C4-2B (cell line): Measurements from ENCODE around the gene ZBTB45.

Experiments
- H3K27ac ChIP-seq: fragments of 450-650 bp; 2 replicates; pipeline ENCODE4 v1.5.1; 2017
- CTCF ChIP-seq: fragments of 450-650 bp; conservative IDR thresholded peaks from 2 replicates; pipeline ENCODE4 v1.5.1; 2017; ENCODE audit warnings: mild to moderate bottlenecking
- ZFX ChIP-seq: fragments of 450-650 bp; IDR thresholded peaks from 2 replicates; pipeline ENCODE4 v1.6.1; 2017

The ZBTB45 gene

GRCh38 chr19:58561373-58562121, 41.9 kb upstream of the ZBTB45 start:
- H3K27ac ChIP-seq = peak overlapping the region; percentile 63
- TF ChIP-seq CTCF (no peak), ZFX (no peak)

DNA sequence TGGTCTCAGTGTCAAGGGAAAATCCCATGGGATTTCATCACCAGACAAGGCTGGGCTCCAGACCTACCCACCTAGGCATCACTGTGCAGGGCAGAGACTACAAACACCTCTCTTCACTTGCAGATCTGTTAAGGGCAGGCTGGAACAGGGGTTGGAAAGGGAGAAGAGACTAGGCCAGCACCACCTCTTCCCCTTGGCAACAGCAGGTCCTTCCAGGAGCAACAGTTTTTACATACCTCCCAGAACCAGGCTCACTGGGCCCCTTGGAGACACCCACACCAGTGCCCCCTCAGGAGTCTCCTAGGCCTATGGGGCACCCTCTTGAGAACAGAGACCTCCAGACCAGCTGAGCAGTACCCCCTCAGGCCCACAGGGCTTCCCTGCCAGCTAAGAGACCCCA, 41.3 kb upstream of the ZBTB45 start:
- H3K27ac ChIP-seq = peak overlapping the region; percentile 63; the same call in 1 of the 2 replicates

DNA sequence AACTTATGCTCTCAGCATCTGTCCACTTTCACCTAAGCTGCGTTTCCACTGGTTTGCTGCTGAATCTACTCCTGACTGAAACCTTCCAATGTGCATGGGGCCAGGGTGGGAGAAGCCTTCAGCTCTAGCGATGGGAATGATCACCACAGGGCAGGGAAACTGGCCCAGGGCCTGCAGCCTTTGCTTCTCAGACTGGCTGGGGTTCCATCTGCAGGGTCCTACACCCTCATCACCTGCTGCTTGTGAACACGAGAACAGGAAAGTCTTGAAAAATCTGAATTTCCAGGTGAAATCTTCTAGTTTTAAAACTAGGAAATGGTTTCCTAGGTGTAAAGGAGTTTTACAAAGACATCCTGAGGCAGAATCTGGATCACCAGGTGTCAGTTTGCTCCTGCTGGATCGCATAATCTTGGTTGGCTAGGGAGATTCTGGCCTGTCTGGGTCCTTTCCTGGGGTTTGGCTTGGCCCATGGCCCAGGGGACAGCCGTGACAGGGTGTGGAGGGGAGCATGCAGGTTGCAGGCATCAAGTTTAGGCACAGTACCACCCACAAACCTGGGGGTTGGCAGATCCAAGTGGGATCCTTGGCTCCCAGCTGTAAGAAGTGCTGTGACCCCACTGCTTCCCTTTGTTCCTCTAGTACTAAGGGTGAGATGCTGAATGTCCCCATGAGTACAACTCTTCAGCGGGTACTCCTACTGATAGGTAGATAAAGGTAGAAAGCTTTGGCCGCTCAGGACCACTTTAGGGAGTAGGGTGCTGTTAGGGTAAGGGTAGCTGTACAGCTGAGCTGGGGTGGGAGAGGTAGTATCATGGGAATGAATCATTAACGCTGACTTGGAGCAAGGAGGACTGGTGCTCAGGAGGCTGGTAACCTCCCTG, 40.6 kb upstream of the ZBTB45 start:
- H3K27ac ChIP-seq = peak overlapping the region; percentile 96
- TF ChIP-seq ZFX (no peak), CTCF (no peak)

More for the DNA sequence above, 41.3 kb upstream of the ZBTB45 start:
- TF ChIP-seq CTCF (no peak), ZFX (no peak)

DNA sequence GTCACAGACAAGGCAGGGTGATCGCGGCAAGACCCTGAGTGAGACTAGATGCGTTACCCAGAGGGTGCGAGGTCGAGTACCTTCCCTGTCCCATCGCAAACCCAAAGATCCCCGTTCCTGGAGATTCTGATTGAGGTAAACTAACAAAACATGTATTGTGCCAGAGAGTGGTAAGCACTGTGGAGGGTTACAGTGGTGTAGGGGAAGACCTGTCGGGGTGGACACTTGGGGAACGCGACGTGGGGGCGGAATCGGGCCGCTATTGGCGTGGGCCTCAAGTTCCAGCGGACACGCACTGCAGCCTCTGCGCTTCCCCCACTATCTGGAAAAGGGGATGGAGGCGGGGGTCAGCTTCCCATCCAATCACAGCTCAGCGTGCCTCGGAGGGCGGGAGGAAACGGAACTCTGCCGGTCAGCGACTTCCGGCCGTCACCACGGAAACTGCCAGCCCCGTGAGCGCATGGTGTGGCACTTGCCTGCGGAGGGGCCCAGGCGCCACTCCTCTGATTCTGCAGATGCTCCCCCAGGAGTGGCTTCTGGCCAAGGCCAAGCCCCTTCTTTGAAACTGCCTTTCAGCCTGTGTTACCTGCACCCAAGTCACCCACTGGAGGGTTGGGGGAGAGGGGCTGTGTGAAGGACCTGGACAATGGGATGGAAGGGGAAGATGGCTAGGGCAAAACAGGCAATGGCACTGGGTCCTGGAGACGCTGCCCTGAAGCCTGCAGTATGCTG, 39.8 kb upstream of the ZBTB45 start:
- no peak for TF ChIP-seq CTCF
- TF ChIP-seq ZFX = peak; percentile 45; the same call in 1 of the 2 replicates
- H3K27ac ChIP-seq = peak overlapping the region; percentile 96

- peak overlapping the region; percentile 96 for H3K27ac ChIP-seq
- peak; percentile 49 for TF ChIP-seq ZFX
- no peak for TF ChIP-seq CTCF
Measured at GRCh38 chr19:58558623-58559274, 39.1 kb upstream of the ZBTB45 start.

DNA sequence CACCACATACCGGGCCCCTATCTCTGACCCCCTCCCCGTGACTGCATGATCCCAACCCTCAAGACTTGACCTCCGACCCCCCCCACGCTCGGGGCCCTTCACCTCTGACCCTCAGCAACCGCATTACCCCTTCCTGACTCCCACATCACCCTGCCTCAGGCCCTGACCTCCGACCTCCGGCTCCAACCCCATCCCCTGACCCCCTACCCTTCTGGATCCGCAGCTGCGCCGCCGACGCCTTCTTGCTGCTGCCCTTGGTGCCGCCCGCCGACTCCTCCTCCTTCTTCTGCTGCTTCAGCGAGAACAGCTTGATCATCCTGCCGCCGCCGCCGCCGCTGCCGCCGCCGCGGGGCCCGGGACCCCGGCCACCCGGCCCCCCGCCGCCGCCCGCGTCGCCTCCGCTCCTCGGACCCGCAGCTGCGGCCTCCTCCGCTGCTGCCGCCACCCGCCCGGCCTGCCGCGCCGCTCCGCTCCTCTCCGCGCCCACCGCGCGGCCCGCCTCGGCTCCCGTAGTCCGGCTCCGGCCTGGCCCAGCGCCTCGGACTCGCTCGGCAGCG, 38.5 kb upstream of the ZBTB45 start, which contains the start of gene UBE2M:
Gene UBE2M, minus strand, starts transcription at position 546 of the 557 bp plus-strand sequence. Its CDS starts 230 bp downstream, at position 316.
- TF ChIP-seq ZFX (peak; percentile 82), CTCF (no peak)

More for the DNA sequence above, 38.5 kb upstream of the ZBTB45 start, which contains the start of gene UBE2M:
- H3K27ac ChIP-seq = peak within 1 kb of the TSS; percentile 96
